Measurements from ENCODE around the gene ROCK2.
"Not testable (repeated sequence)": the region's sequence is repeated elsewhere in the genome, so short reads cannot be mapped to it uniquely, and the experiment has no call there.

Gene ROCK2

GRCh38 chr2:11256166-11256565, 88.3 kb downstream of the ROCK2 start:
- H3K27me3 ChIP-seq: no peaks in the 10 kb centered on the region
- H3K27ac ChIP-seq: no peak overlapping the region
- H3K36me3 ChIP-seq: peaks cover 4% of the 10 kb centered on the region
- no peaks in the 10 kb centered on the region for H3K4me1 ChIP-seq (ENCODE audit: control insufficient read depth in 1 of 2, insufficient read depth in 1 of 2, low read depth in 1 of 2, low read length in 1 of 2)
- TF ChIP-seq CTCF (IDR thresholded peaks at IDR 0.05): no peak
- no peaks in the 10 kb centered on the region for H3K9me3 ChIP-seq
- H3K4me3 ChIP-seq (ENCODE audit: low read depth in 1 of 2, low read length in 1 of 2): no peak overlapping the region

- Histone ChIP-seq H3K4me3 (ENCODE audit: low read depth in 1 of 2, low read length in 1 of 2) (no peak overlapping the region), H3K27me3 (no peaks in the 10 kb centered on the region), H3K9me3 (no peaks in the 10 kb centered on the region), H3K4me1 (ENCODE audit: control insufficient read depth in 1 of 2, insufficient read depth in 1 of 2, low read depth in 1 of 2, low read length in 1 of 2) (no peaks in the 10 kb centered on the region), H3K27ac (no peak overlapping the region), H3K36me3 (peaks cover 4% of the 10 kb centered on the region)
- no peak for TF ChIP-seq CTCF (IDR thresholded peaks at IDR 0.05)
Measured at GRCh38 chr2:11254100-11254536, 90.3 kb downstream of the ROCK2 start.

- H3K27me3 ChIP-seq; H3K27ac ChIP-seq; H3K9me3 ChIP-seq; H3K4me1 ChIP-seq (ENCODE audit: control insufficient read depth in 1 of 2, insufficient read depth in 1 of 2, low read depth in 1 of 2, low read length in 1 of 2); H3K4me3 ChIP-seq (ENCODE audit: low read depth in 1 of 2, low read length in 1 of 2): not testable (repeated sequence)
- peaks cover 13% of the 10 kb centered on the region for H3K36me3 ChIP-seq
Measured at GRCh38 chr2:11252458-11252857, 92.0 kb downstream of the ROCK2 start.

GRCh38 chr2:11250400-11251196, 93.8 kb downstream of the ROCK2 start:
- no peaks in the 10 kb centered on the region for H3K9me3 ChIP-seq
- no peaks in the 10 kb centered on the region for H3K4me1 ChIP-seq (ENCODE audit: control insufficient read depth in 1 of 2, insufficient read depth in 1 of 2, low read depth in 1 of 2, low read length in 1 of 2)
- TF ChIP-seq CTCF (IDR thresholded peaks at IDR 0.05): no peak
- no peaks in the 10 kb centered on the region for H3K27me3 ChIP-seq
- no peak overlapping the region for H3K27ac ChIP-seq
- H3K36me3 ChIP-seq: peaks cover 17% of the 10 kb centered on the region
- H3K4me3 ChIP-seq (ENCODE audit: low read depth in 1 of 2, low read length in 1 of 2): no peak overlapping the region

GRCh38 chr2:11245322-11245721, 99.1 kb downstream of the ROCK2 start:
- Histone ChIP-seq H3K27ac (no peak overlapping the region), H3K27me3 (no peaks in the 10 kb centered on the region), H3K4me1 (ENCODE audit: control insufficient read depth in 1 of 2, insufficient read depth in 1 of 2, low read depth in 1 of 2, low read length in 1 of 2) (no peaks in the 10 kb centered on the region), H3K36me3 (peaks cover 17% of the 10 kb centered on the region), H3K4me3 (ENCODE audit: low read depth in 1 of 2, low read length in 1 of 2) (no peak overlapping the region), H3K9me3 (no peaks in the 10 kb centered on the region)
- no peak for TF ChIP-seq CTCF (IDR thresholded peaks at IDR 0.05)

GRCh38 chr2:11244091-11244826, 100.2 kb downstream of the ROCK2 start:
- Histone ChIP-seq H3K9me3 (no peaks in the 10 kb centered on the region), H3K36me3 (peaks cover 17% of the 10 kb centered on the region), H3K27ac (no peak overlapping the region), H3K27me3 (no peaks in the 10 kb centered on the region), H3K4me1 (ENCODE audit: control insufficient read depth in 1 of 2, insufficient read depth in 1 of 2, low read depth in 1 of 2, low read length in 1 of 2) (no peaks in the 10 kb centered on the region), H3K4me3 (ENCODE audit: low read depth in 1 of 2, low read length in 1 of 2) (no peak overlapping the region)
- TF ChIP-seq CTCF (IDR thresholded peaks at IDR 0.05): no peak

All from neutrophil (primary cell).